CD14-positive monocyte (primary cell): ENCODE results near the gene GLS. TPM values are rescaled to one million over a fixed set of nuclear protein-coding genes. Genes with fewer than 3 reads are reported as not detected.

Experiments used
- DNase-seq, 3 donors: peaks; one replicate each; pipeline ENCODE4 v3.0.0-alpha.2; 2011 to 2022
- H2AFZ ChIP-seq: 2 replicates; pipeline ENCODE4 v1.6.0; 2012; ENCODE audit warnings: mild to moderate bottlenecking, low read depth, low read length, inconsistent platforms; ENCODE audit not compliant: insufficient read depth, poor library complexity, severe bottlenecking
- H3K27ac ChIP-seq, 2 donors: 1 replicate in 1 of 2; 2 replicates in 1 of 2; pipeline ENCODE4 v1.5.1; 2012 to 2013; ENCODE audit warnings: low read length in 2 of 2, control low read depth in 1 of 2, inconsistent platforms in 1 of 2, low read depth in 1 of 2, mild to moderate bottlenecking in 1 of 2
- H3K27me3 ChIP-seq, 2 donors: one replicate each; pipeline versions ENCODE4 v1.6.0 to v1.6.1; 2011 to 2013; ENCODE audit warnings: low read length in 2 of 2; ENCODE audit not compliant: control insufficient read depth in 2 of 2, insufficient read depth in 2 of 2
- H3K36me3 ChIP-seq, 2 donors: replicated peaks in 1 of 2; 1 replicate in 1 of 2; 2 replicates in 1 of 2; pipeline versions ENCODE4 v1.5.1 to v1.6.1; 2012 to 2013; ENCODE audit warnings: low read length in 2 of 2, control low read depth in 1 of 2, inconsistent platforms in 1 of 2, mild to moderate bottlenecking in 1 of 2; ENCODE audit not compliant: insufficient read depth in 2 of 2, control insufficient read depth in 1 of 2
- H3K4me1 ChIP-seq, 2 donors: 1 replicate in 1 of 2; 2 replicates in 1 of 2; pipeline versions ENCODE4 v1.5.1 to v1.6.1; 2012 to 2013; ENCODE audit warnings: low read length in 2 of 2, control low read depth in 1 of 2, inconsistent platforms in 1 of 2, mild to moderate bottlenecking in 1 of 2, moderate library complexity in 1 of 2; ENCODE audit not compliant: insufficient read depth in 2 of 2, control insufficient read depth in 1 of 2
- H3K4me2 ChIP-seq: replicated peaks from 2 replicates; pipeline ENCODE3; 2012; ENCODE audit warnings: low read length, moderate library complexity, mild to moderate bottlenecking; ENCODE audit not compliant: poor library complexity, severe bottlenecking; ENCODE audit errors: extremely low read depth
- H3K4me3 ChIP-seq, 3 experiments: fragments of 200-600 bp in 1 of 3; sonication (generic) in 1 of 3; replicated peaks in 1 of 3; 1 replicate in 2 of 3; 2 replicates in 1 of 3; pipeline ENCODE4 v1.5.1; 2011 to 2013; ENCODE audit warnings: low read length in 3 of 3, mild to moderate bottlenecking in 3 of 3, control low read depth in 2 of 3, low read depth in 2 of 3, inconsistent platforms in 1 of 3, moderate library complexity in 1 of 3
- H3K79me2 ChIP-seq: 2 replicates; pipeline ENCODE4 v1.6.0; 2012; ENCODE audit warnings: mild to moderate bottlenecking, control low read depth, inconsistent platforms, low read length, moderate library complexity; ENCODE audit not compliant: insufficient read depth
- H3K9ac ChIP-seq: 2 replicates; pipeline ENCODE4 v1.6.0; 2017; ENCODE audit warnings: low read length, mild to moderate bottlenecking; ENCODE audit not compliant: insufficient read depth, poor library complexity, severe bottlenecking
- H3K9me3 ChIP-seq, 2 donors: replicated peaks in 1 of 2; 1 replicate in 1 of 2; 2 replicates in 1 of 2; pipeline versions ENCODE4 v1.5.1 to v1.6.1; 2012 to 2013; ENCODE audit warnings: low read length in 2 of 2, control low read depth in 1 of 2; ENCODE audit not compliant: control insufficient read depth in 1 of 2, insufficient read depth in 1 of 2
- H4K20me1 ChIP-seq: 2 replicates; pipeline ENCODE4 v1.6.0; 2012; ENCODE audit warnings: mild to moderate bottlenecking, low read length, control low read depth, moderate library complexity; ENCODE audit not compliant: insufficient read depth
- H3K27ac Mint-ChIP-seq, 7 donors: one replicate each; pipeline ENCODE4 v1.8.0; 2020; ENCODE audit warnings: mild to moderate bottlenecking in 7 of 7, mixed read lengths in 7 of 7, moderate library complexity in 6 of 7, inconsistent platforms in 2 of 7
- H3K27me3 Mint-ChIP-seq, 3 donors: one replicate each; pipeline ENCODE4 v1.8.0; 2021 to 2022; ENCODE audit warnings: low read depth in 3 of 3, mild to moderate bottlenecking in 3 of 3, mixed read lengths in 3 of 3, moderate library complexity in 3 of 3, inconsistent platforms in 1 of 3
- H3K36me3 Mint-ChIP-seq, 2 donors: one replicate each; pipeline ENCODE4 v1.8.0; 2020; ENCODE audit warnings: mixed read lengths in 2 of 2, inconsistent platforms in 1 of 2, mild to moderate bottlenecking in 1 of 2
- H3K4me1 Mint-ChIP-seq: one replicate; pipeline ENCODE4 v1.8.0; 2020; ENCODE audit warnings: mild to moderate bottlenecking, mixed read lengths
- H3K4me3 Mint-ChIP-seq, 2 donors: one replicate each; pipeline ENCODE4 v1.8.0; 2020; ENCODE audit warnings: mild to moderate bottlenecking in 2 of 2, mixed read lengths in 2 of 2, moderate library complexity in 1 of 2
- H3K9me3 Mint-ChIP-seq, 7 donors: one replicate each; pipeline ENCODE4 v1.8.0; 2020 to 2022; ENCODE audit warnings: mixed read lengths in 7 of 7, mild to moderate bottlenecking in 6 of 7, moderate library complexity in 6 of 7, inconsistent platforms in 2 of 7
- CTCF ChIP-seq: fragments of 200-600 bp; IDR thresholded peaks from one replicate; pipeline ENCODE4 v1.8.0; 2022; ENCODE audit warnings: antibody characterized with exemption, mild to moderate bottlenecking
- WGBS: methylation state at CpG from one replicate; pipeline ENCODE4 v1.1.5; 2013; ENCODE audit warnings: missing lambda C conversion rate; ENCODE audit not compliant: insufficient coverage; 5-methylcytosine and 5-hydroxymethylcytosine counted together
- intact Hi-C, 2 donors: fragments of 100-400 bp; cut with micrococcal nuclease; formaldehyde crosslinking; loops; one replicate each; pipeline versions ENCODE4 v1.15.0 to v1.15.1; 2023
- polyA plus RNA-seq, 3 donors: library from polyadenylated mRNA; depleted of rRNA in 1 of 3; unstranded in 2 of 3; stranded (reverse) in 1 of 3; fragments of 300-500 nt in 2 of 3; fragments of >200 nt in 1 of 3; fragmentation: Illumina TruSeq in 2 of 3; gene quantifications; 1 replicate in 2 of 3; 2 replicates in 1 of 3; pipeline ENCODE4 v1.2.3, GENCODE V29; 2012 to 2021

Gene GLS
- polyA plus RNA-seq, 3 donors, result 6.0 to 29.5 (median 9.0) TPM

GRCh38 chr2:190837952-190838361 lies 42.7 kb upstream of the GLS start:
- no peaks in the 10 kb centered on the region for H4K20me1 ChIP-seq
- intact Hi-C loops, result no loop called here
- 100% methylated on average over 2 of the region's 3 CpGs for WGBS

DNA sequence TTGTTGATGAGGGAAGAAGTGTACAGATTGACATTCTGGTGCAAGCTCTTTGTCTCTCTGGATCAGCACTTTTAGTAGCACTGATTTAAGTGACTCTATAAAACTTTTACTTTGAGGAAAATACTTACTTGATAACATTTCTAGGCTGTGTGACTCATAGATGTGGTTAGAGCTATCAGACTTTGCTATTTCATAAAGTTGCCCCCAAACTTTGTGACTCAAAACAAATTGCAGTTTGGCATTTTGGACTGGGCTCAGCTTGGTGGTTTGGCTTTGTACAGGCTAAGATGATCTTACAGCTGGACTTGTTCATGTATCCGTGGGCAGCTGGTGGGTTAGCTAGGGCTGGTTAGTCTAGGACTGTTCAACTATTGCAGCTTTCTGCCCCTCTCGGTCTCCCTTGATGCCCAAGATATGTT lies 42.1 kb upstream of the GLS start:
- H3K36me3 ChIP-seq, result no peaks in the 10 kb centered on the region
- no peak for TF ChIP-seq CTCF
- H3K4me3 Mint-ChIP-seq, result no peak overlapping the region
- H3K4me1 ChIP-seq, result no peaks in the 10 kb centered on the region
- DNase-seq, result no peak
- H3K27ac Mint-ChIP-seq, result no peak overlapping the region
- H3K9me3 Mint-ChIP-seq, result peaks cover 0 to 3% (median 0%) of the 10 kb centered on the region in 7 donors
- peaks cover 3% of the 10 kb centered on the region for H3K4me1 Mint-ChIP-seq
- 100% methylated on average over 1 of the region's 2 CpGs for WGBS
- H3K9me3 ChIP-seq, result no peaks in the 10 kb centered on the region
- no peak overlapping the region for H3K4me2 ChIP-seq
- no peaks in the 10 kb centered on the region for H4K20me1 ChIP-seq
- H3K27ac ChIP-seq, result no peak overlapping the region
- H3K27me3 ChIP-seq, result no peaks in the 10 kb centered on the region
- H3K79me2 ChIP-seq, result no peaks in the 10 kb centered on the region
- no peak overlapping the region for H2AFZ ChIP-seq
- intact Hi-C loops, result no loop called here
- no peak overlapping the region for H3K9ac ChIP-seq
- H3K27me3 Mint-ChIP-seq, result peaks cover 0 to 5% (median 0%) of the 10 kb centered on the region in 3 donors
- no peaks in the 10 kb centered on the region for H3K36me3 Mint-ChIP-seq
- no peak overlapping the region for H3K4me3 ChIP-seq

More at GRCh38 chr2:190837952-190838361, 42.7 kb upstream of the GLS start:
- H3K36me3 Mint-ChIP-seq, result no peaks in the 10 kb centered on the region
- DNase-seq, result no peak
- H3K9me3 Mint-ChIP-seq, result peaks cover 0 to 3% (median 0%) of the 10 kb centered on the region in 7 donors
- peaks cover 0 to 5% (median 0%) of the 10 kb centered on the region in 3 donors for H3K27me3 Mint-ChIP-seq
- no peaks in the 10 kb centered on the region for H3K4me1 ChIP-seq
- no peak for TF ChIP-seq CTCF
- no peaks in the 10 kb centered on the region for H3K79me2 ChIP-seq
- no peak overlapping the region for H2AFZ ChIP-seq
- H3K4me3 ChIP-seq, result no peak overlapping the region
- no peak overlapping the region for H3K27ac Mint-ChIP-seq
- H3K4me1 Mint-ChIP-seq, result peaks cover 3% of the 10 kb centered on the region
- H3K9me3 ChIP-seq, result no peaks in the 10 kb centered on the region
- no peak overlapping the region for H3K4me3 Mint-ChIP-seq
- H3K27me3 ChIP-seq, result no peaks in the 10 kb centered on the region
- H3K27ac ChIP-seq, result no peak overlapping the region
- H3K9ac ChIP-seq, result no peak overlapping the region
- H3K36me3 ChIP-seq, result no peaks in the 10 kb centered on the region
- no peak overlapping the region for H3K4me2 ChIP-seq
